HG02870 (cell line): ENCODE results near the gene IRAK1.

Experiments used
- ATAC-seq: cut with Tn5 transposase; IDR thresholded peaks from one replicate; pipeline ENCODE4 v1.9.1; 2021; ENCODE audit warnings: mild to moderate bottlenecking, moderate library complexity; ENCODE audit not compliant: unreplicated experiment

IRAK1 gene

GRCh38 chrX:153972368-153973126, 47.2 kb downstream of the IRAK1 start, which contains the start of gene TMEM187:
TMEM187 (plus strand) TSS chrX:153972754; CDS start chrX:153982063, 9,309 bp downstream.
- peak; percentile 51 for ATAC-seq

GRCh38 chrX:153971450-153972367, 48.0 kb downstream of the IRAK1 start, which contains the start of gene HCFC1:
HCFC1 (minus strand) TSS chrX:153971818; CDS start chrX:153970840, 978 bp downstream.
- peak; percentile 43 for ATAC-seq

GRCh38 chrX:153971124-153971449, 48.6 kb downstream of the IRAK1 start:
- peak; percentile 47 for ATAC-seq

- peak; percentile 7 for ATAC-seq
Measured at GRCh38 chrX:153970357-153971123, 49.2 kb downstream of the IRAK1 start.

- no peak for ATAC-seq
Measured at GRCh38 chrX:153969904-153970356, 49.8 kb downstream of the IRAK1 start.

GRCh38 chrX:153969125-153969903, 50.4 kb downstream of the IRAK1 start:
- ATAC-seq = no peak

GRCh38 chrX:153968754-153969124, 51.0 kb downstream of the IRAK1 start:
- ATAC-seq = no peak

- ATAC-seq = no peak
Measured at GRCh38 chrX:153968255-153968654, 51.4 kb downstream of the IRAK1 start.

GRCh38 chrX:153967536-153968224, 52.0 kb downstream of the IRAK1 start:
- no peak for ATAC-seq

- no peak for ATAC-seq
Measured at GRCh38 chrX:153966841-153967535, 52.7 kb downstream of the IRAK1 start.

GRCh38 chrX:153966283-153966688, 53.4 kb downstream of the IRAK1 start:
- no peak for ATAC-seq

- ATAC-seq = no peak
Measured at GRCh38 chrX:153965406-153965805, 54.3 kb downstream of the IRAK1 start.

- ATAC-seq = no peak
Measured at GRCh38 chrX:153964105-153964504, 55.6 kb downstream of the IRAK1 start.

- ATAC-seq = no peak
Measured at GRCh38 chrX:153963546-153963945, 56.2 kb downstream of the IRAK1 start.

- no peak for ATAC-seq
Measured at GRCh38 chrX:153961292-153961691, 58.4 kb downstream of the IRAK1 start.

GRCh38 chrX:153960786-153961185, 58.9 kb downstream of the IRAK1 start:
- no peak for ATAC-seq
